Testis (tissue), 3 donors: Measurements from ENCODE around the gene CDH12. TPM values are rescaled to one million over a fixed set of nuclear protein-coding genes. Genes with fewer than 3 reads are reported as not detected.
"Not testable (repeated sequence)": the region's sequence is repeated elsewhere in the genome, so short reads cannot be mapped to it uniquely, and the experiment has no call there.

Experiments used
- DNase-seq: peaks from one replicate; pipeline ENCODE4 v3.0.0-alpha.2; 2019
- H3K27ac ChIP-seq, 2 donors: fragments of 200-600 bp; sonication (generic); one replicate each; pipeline ENCODE4 v1.5.1; 2019
- H3K27me3 ChIP-seq: fragments of 200-600 bp; sonication (generic); one replicate; pipeline ENCODE4 v1.5.1; 2019
- H3K36me3 ChIP-seq: fragments of 200-600 bp; sonication (generic); one replicate; pipeline ENCODE4 v1.5.1; 2017; ENCODE audit warnings: low read depth; ENCODE audit errors: missing control alignments
- H3K4me1 ChIP-seq: fragments of 200-600 bp; sonication (generic); one replicate; pipeline ENCODE4 v1.5.1; 2019
- H3K4me3 ChIP-seq, 2 donors: fragments of 200-600 bp; sonication (generic); one replicate each; pipeline ENCODE4 v1.5.1; 2017 to 2019
- H3K9me3 ChIP-seq: fragments of 200-600 bp; sonication (generic); one replicate; pipeline ENCODE4 v1.5.1; 2017
- POLR2A ChIP-seq: fragments of 450-650 bp; IDR thresholded peaks from one replicate; pipeline ENCODE4 v1.6.1; 2017; ENCODE audit warnings: antibody characterized with exemption, mild to moderate bottlenecking, moderate library complexity
- WGBS, 2 donors: methylation state at CpG; one replicate each; pipeline ENCODE4 v1.1.5; 2018; 5-methylcytosine and 5-hydroxymethylcytosine counted together
- intact Hi-C: fragments of 100-400 bp; cut with DNase I; formaldehyde crosslinking; loops from one replicate; pipeline ENCODE4 v1.15.1; 2023; ENCODE audit warnings: low total_unique reads
- polyA plus RNA-seq: library from polyadenylated mRNA; stranded (reverse); fragments of 350-450 nt; fragmentation: Illumina TruSeq; extraction: RNeasy Lipid Tissue Mini Kit (QIAGEN cat#74804); gene quantifications from one replicate; pipeline ENCODE4 v1.2.3, GENCODE V29; 2014; ENCODE audit warnings: low read depth, low replicate concordance; ENCODE audit not compliant: insufficient read depth
- total RNA-seq, 2 donors: library from RNA; depleted of rRNA; stranded (reverse); fragments of >200 nt; gene quantifications; one replicate each; pipeline ENCODE4 v1.2.3, GENCODE V29; 2016
- TF ChIP-seq, protein P1 (sequence below), 3 experiments: fragments of 450-650 bp in 2 of 3; fragments of 200-600 bp in 1 of 3; sonication (generic) in 1 of 3; IDR thresholded peaks; one replicate each; pipeline ENCODE4 v1.5.1; 2016 to 2019; ENCODE audit warnings: antibody characterized with exemption in 3 of 3, mild to moderate bottlenecking in 2 of 3, moderate library complexity in 1 of 3

The CDH12 gene
- total and polyA plus RNA-seq, 3 donors from 2014 or later = 0.87 to 2.3 (median 2.3) TPM

DNA sequence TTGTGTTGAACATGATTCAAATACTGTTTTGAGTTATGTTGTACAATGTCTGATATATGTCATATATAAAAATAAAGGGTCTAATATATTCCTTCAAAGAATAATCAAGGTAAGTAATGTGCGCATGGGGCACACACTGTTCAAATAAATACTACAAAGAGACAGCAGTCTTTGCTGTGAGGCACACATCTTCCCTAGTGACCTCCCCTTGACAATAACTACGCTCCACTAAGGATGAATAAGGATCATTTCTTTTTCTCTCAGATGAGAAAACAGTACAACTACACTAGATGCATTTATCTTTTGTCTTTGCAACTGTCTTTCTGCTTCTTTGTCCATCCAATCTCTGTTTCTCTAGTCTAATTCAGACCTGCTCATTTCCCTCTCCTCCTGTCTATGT lies 684.4 kb downstream of the CDH12 start:
- H3K4me1 ChIP-seq, H3K27ac ChIP-seq, H3K9me3 ChIP-seq, H3K4me3 ChIP-seq, DNase-seq, intact Hi-C loops, H3K27me3 ChIP-seq, H3K36me3 ChIP-seq: not testable (repeated sequence)
- WGBS, 2 donors = no CpG with 5 or more reads among the region's 2 CpGs

DNA sequence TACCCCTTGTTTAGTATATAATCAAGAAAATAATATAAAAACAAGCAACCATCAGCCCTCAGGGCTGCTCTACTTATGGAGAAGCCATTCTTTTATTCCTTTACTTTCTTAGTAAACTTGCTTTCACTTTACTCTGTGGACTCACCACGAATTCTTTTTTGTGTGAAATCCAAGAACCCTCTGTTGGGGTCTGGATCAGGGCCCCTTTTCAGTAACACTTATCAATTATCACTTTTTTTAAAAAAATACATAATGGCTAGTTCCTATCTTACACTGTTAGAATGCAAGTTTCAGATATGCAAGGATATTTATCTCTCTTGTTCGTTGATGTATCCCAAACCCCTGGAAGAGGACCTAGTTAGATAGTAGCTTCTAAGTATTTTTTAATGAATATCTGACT lies 687.2 kb downstream of the CDH12 start:
- H3K4me3 ChIP-seq, H3K27me3 ChIP-seq, H3K36me3 ChIP-seq, DNase-seq, intact Hi-C loops, H3K9me3 ChIP-seq, H3K27ac ChIP-seq, H3K4me1 ChIP-seq: not testable (repeated sequence)
- WGBS, 2 donors = 70 to 76% methylated on average over 2 of the region's 2 CpGs

DNA sequence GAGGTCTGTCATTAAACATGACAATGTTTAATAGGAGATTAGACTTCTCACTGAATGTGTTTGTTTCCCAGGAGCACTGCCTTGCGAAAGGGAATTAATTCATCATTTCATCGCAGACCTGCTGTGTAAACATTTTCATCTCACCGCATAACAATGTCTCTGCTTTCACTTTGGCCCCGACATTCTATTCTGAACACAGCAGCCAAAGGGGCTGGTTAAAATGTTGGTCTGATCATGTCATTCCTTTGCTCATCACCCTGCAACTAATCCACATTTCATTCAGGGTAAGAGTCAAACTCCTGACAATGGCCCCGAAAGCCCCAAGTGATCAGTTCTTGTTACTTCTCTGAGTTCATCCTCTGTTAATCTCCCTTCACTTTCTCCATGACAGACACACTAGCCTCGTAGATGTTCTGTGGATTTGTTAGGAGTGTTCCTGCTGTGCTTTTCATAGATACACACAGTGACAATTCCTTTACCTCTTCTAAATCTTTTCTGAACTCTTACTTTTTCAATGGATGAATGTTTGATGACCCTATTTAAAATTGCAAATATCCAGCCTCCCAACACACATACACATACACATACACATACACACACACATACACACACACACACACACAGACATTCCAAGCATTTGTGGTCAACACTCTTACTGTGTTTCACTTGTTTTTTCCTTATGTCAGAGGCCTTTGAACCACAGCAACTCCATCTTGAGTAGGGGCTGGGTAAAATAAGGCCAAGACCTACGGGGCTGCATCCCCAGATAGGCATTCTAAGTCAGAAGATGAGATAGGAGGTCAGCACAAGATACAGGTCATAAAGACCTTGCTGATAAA lies 688.0 kb downstream of the CDH12 start:
- intact Hi-C loops, H3K9me3 ChIP-seq, H3K4me1 ChIP-seq, H3K27ac ChIP-seq, H3K27me3 ChIP-seq, H3K4me3 ChIP-seq, H3K36me3 ChIP-seq, DNase-seq: not testable (repeated sequence)
- WGBS, 2 donors = 69 to 94% methylated on average over 4 to 5 of the region's 7 CpGs

DNA sequence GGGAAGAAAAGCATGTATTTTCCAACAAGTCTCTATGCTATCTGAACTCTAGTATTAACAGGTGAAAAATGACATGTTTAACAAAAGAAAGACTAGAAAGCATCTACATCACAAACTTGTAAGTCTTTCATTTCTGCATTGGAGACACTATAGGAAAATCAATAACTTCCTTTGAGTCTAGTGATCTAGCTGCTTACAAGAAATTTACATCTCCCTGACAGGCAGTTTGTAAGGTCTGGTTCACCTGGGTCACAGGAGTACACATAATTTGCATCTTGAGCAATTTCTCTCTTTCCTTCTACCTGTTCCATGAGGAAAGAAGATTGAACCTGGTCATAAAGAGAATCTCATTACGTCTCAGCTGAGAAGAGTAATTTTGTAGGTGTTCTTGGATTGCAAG lies 696.2 kb downstream of the CDH12 start:
- H3K36me3 ChIP-seq, H3K4me3 ChIP-seq, DNase-seq, intact Hi-C loops, H3K27me3 ChIP-seq, H3K4me1 ChIP-seq, H3K27ac ChIP-seq, H3K9me3 ChIP-seq: not testable (repeated sequence)
- no CpG with 5 or more reads among the region's 1 CpG for WGBS, 2 donors

DNA sequence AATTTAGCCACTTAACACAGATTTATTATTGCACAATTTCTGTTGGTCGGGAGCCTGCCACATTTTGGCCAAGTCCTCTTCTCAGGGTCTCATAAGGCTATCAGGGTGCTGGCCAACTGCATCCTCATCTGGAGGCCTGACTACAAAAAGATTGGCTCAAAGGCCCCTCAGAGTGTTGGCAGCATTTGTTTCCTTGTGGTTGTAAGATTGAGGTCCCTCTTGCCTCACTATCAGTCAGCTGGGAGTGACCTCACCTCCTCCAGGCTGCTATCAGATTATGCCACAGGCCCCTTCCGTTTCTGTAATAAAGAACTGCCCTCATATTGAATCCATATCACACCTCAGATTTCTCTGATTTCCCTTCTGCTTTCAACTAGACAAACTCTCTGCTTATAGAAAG lies 698.4 kb downstream of the CDH12 start:
- H3K36me3 ChIP-seq, H3K27me3 ChIP-seq, intact Hi-C loops, H3K9me3 ChIP-seq, H3K27ac ChIP-seq, DNase-seq, H3K4me3 ChIP-seq, H3K4me1 ChIP-seq: not testable (repeated sequence)
- 61% methylated on average over 2 of the region's 2 CpGs for WGBS, 2 donors

DNA sequence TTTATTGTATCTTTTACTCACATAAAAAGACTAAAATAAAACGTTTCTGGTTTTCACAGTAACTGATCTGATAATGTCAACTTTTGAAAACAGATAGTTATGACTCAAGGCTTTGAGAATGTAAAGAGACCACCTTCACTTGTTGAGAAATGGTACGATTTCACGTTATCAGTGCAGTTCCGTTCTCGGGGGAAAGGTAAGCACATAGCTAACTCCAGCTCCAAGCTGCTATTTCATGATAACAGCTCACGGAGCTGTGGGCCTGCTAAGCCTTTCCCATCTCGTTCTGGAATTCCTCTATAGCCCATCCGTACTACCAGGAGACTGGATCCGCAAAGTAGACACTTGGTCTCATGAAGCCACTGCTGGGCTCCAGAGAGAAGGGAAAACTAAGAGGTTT lies 701.3 kb downstream of the CDH12 start:
- H3K4me3 ChIP-seq, H3K36me3 ChIP-seq, H3K4me1 ChIP-seq, DNase-seq, intact Hi-C loops, H3K9me3 ChIP-seq, H3K27me3 ChIP-seq, H3K27ac ChIP-seq: not testable (repeated sequence)
- WGBS, 2 donors = 65 to 81% methylated on average over 9 of the region's 9 CpGs

DNA sequence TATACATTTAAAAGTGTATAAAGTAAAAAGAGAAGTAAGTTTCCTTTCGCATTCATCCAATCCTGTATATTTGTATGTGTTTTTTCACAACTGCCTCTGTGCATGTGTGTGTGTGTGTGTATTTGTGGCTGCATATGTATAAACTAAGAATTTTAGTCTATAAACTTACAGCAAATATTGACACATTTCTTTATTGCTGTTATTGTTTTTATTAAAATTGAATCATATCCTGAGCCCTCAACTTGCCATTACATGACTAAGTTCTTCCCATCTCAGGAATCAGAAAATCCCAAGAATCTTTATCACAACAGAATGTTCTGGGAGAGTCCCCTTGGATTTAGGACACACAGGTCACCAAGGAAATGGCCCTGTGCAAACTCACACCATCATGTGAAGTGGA lies 712.7 kb downstream of the CDH12 start:
- H3K36me3 ChIP-seq, H3K27me3 ChIP-seq, DNase-seq, H3K4me1 ChIP-seq, H3K27ac ChIP-seq, H3K4me3 ChIP-seq, H3K9me3 ChIP-seq, intact Hi-C loops: not testable (repeated sequence)
- WGBS, 2 donors = 96 to 100% methylated on average over 1 of the region's 1 CpG

DNA sequence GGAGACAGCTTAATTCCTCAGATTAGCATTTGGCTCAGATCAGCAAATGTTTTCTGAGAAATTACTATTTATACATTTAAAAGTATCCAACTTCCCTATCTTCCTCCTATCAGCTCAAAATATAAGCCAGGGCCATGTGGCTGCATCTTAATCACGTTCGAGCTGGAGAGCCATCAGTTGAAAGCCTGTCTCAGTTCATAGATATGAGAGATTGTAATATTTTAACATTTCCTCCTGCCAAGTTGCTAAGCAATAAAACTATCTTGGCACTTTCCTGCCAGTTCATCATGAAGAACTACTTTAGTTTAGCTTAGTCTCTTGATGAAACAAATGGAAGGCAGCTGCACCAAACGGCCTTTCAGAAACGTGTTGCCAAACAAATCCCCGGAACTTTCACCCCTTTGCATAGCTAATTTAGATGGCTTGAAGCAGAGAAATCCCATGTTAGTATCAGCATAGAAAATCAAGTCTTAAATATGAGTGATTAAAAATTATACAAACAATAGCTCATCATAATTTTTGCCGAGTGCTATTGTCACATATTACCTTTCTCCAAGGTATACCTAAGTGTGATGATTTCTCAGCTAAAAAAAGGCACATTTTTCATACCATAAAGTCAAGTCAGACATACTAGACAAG lies 713.4 kb downstream of the CDH12 start:
- H3K9me3 ChIP-seq, H3K27ac ChIP-seq, H3K27me3 ChIP-seq, DNase-seq, H3K36me3 ChIP-seq, intact Hi-C loops, H3K4me1 ChIP-seq, H3K4me3 ChIP-seq: not testable (repeated sequence)
- 38 to 46% methylated on average over 6 of the region's 6 CpGs for WGBS, 2 donors

DNA sequence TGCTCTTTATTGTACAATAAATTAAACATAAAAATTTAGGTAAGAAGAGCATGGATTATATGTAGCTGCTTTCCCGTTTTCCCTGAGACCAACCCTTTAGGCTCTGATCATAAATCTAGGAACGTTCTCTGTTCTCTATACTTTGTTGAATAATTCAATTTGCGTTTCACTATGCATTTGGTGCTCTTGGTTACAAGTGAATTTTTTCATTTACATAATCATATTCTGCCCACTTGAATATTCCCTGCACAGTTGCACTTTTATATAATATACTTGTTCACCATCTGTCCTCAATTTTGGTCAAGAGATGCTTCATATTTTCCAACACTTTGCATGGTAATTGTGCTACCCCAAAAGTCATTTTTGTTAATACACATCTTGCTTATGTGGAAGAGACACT lies 741.8 kb downstream of the CDH12 start:
- no peak overlapping the region for H3K4me3 ChIP-seq
- no peak for DNase-seq
- intact Hi-C loops = no loop called here
- H3K4me1 ChIP-seq = no peaks in the 10 kb centered on the region
- WGBS, 2 donors = 87 to 88% methylated on average over 3 of the region's 3 CpGs
- TF ChIP-seq, protein P1, sequence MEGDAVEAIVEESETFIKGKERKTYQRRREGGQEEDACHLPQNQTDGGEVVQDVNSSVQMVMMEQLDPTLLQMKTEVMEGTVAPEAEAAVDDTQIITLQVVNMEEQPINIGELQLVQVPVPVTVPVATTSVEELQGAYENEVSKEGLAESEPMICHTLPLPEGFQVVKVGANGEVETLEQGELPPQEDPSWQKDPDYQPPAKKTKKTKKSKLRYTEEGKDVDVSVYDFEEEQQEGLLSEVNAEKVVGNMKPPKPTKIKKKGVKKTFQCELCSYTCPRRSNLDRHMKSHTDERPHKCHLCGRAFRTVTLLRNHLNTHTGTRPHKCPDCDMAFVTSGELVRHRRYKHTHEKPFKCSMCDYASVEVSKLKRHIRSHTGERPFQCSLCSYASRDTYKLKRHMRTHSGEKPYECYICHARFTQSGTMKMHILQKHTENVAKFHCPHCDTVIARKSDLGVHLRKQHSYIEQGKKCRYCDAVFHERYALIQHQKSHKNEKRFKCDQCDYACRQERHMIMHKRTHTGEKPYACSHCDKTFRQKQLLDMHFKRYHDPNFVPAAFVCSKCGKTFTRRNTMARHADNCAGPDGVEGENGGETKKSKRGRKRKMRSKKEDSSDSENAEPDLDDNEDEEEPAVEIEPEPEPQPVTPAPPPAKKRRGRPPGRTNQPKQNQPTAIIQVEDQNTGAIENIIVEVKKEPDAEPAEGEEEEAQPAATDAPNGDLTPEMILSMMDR (IDR thresholded peaks at IDR 0.05) = no peak
- no peak for TF ChIP-seq POLR2A
- no peaks in the 10 kb centered on the region for H3K9me3 ChIP-seq
- no peaks in the 10 kb centered on the region for H3K27me3 ChIP-seq
- H3K36me3 ChIP-seq = no peaks in the 10 kb centered on the region
- H3K27ac ChIP-seq = no peak overlapping the region
